NT2/D1 (cell line): ENCODE results near the gene BIK.
A peak's percentile ranks its signal among the peaks of the same experiment; 100 is the strongest.

Experiments used
- DNase-seq: peaks from one replicate; pipeline ENCODE4 v3.0.0-alpha.2; 2011; ENCODE audit warnings: low read depth, low spot score
- H3K27me3 ChIP-seq: 2 replicates; pipeline ENCODE4 v1.6.0; 2011; ENCODE audit warnings: mild to moderate bottlenecking; ENCODE audit not compliant: insufficient read length, insufficient read depth
- H3K36me3 ChIP-seq: 2 replicates; pipeline ENCODE4 v1.6.1; 2011; ENCODE audit warnings: mild to moderate bottlenecking, low read length, mixed read lengths; ENCODE audit not compliant: insufficient read depth, insufficient read length
- H3K4me1 ChIP-seq: 2 replicates; pipeline ENCODE4 v1.5.1; 2011; ENCODE audit not compliant: insufficient read depth, insufficient read length
- H3K4me3 ChIP-seq: 2 replicates; pipeline ENCODE4 v1.5.1; 2011; ENCODE audit warnings: low read depth; ENCODE audit not compliant: insufficient read length
- H3K9ac ChIP-seq: 2 replicates; pipeline ENCODE4 v1.6.0; 2011; ENCODE audit warnings: low read depth; ENCODE audit not compliant: insufficient read length
- H3K9me3 ChIP-seq: 2 replicates; pipeline ENCODE4 v1.5.1; 2011; ENCODE audit warnings: mild to moderate bottlenecking, low read length; ENCODE audit not compliant: insufficient read depth
- SUZ12 ChIP-seq: IDR thresholded peaks from 2 replicates; pipeline ENCODE4 v1.6.1; 2011; ENCODE audit not compliant: insufficient read length, insufficient read depth; ENCODE audit errors: extremely low read depth
- YY1 ChIP-seq: IDR thresholded peaks from 2 replicates; pipeline ENCODE4 v1.6.1; 2011; ENCODE audit not compliant: insufficient read length, insufficient read depth
- ZNF274 ChIP-seq: IDR thresholded peaks from 2 replicates; pipeline ENCODE4 v1.6.1; 2011; ENCODE audit warnings: mild to moderate bottlenecking, low read depth, low read length

Gene BIK

GRCh38 chr22:43110444-43110926, at the start of gene BIK:
Gene BIK, plus strand, starts transcription at chr22:43110750. Its CDS starts 13,273 bp downstream, at chr22:43124023.
- peak; percentile 50 for DNase-seq
- TF ChIP-seq YY1 (no peak), SUZ12 (no peak), ZNF274 (no peak)
- H3K4me3 ChIP-seq = peak within 1 kb of the TSS; percentile 81
- peak within 1 kb of the TSS; percentile 86 for H3K9ac ChIP-seq
- no peaks in the 10 kb centered on the region for H3K9me3 ChIP-seq
- peaks cover 14% of the 10 kb centered on the region for H3K27me3 ChIP-seq
- H3K36me3 ChIP-seq = no peaks in the 10 kb centered on the region
- peaks cover 8% of the 10 kb centered on the region for H3K4me1 ChIP-seq

- no peak for DNase-seq
- Histone ChIP-seq H3K4me1 (no peaks in the 10 kb centered on the region), H3K9ac (no peak overlapping the region), H3K36me3 (peaks cover 7% of the 10 kb centered on the region), H3K9me3 (no peaks in the 10 kb centered on the region), H3K27me3 (no peaks in the 10 kb centered on the region), H3K4me3 (no peak overlapping the region)
- TF ChIP-seq YY1 = no peak
These were observed 44.4 kb upstream of the BIK start for GRCh38 chr22:43066134-43066533.

GRCh38 chr22:43066844-43067385, 43.6 kb upstream of the BIK start:
- Histone ChIP-seq H3K27me3 (no peaks in the 10 kb centered on the region), H3K9ac (no peak overlapping the region), H3K4me1 (no peaks in the 10 kb centered on the region), H3K9me3 (no peaks in the 10 kb centered on the region), H3K4me3 (no peak overlapping the region), H3K36me3 (peaks cover 3% of the 10 kb centered on the region)
- TF ChIP-seq YY1 (no peak), ZNF274 (no peak), SUZ12 (no peak)
- no peak for DNase-seq

GRCh38 chr22:43077121-43077877, 33.3 kb upstream of the BIK start:
- Histone ChIP-seq H3K4me1 (no peaks in the 10 kb centered on the region), H3K9me3 (no peaks in the 10 kb centered on the region), H3K4me3 (no peak overlapping the region), H3K36me3 (no peaks in the 10 kb centered on the region), H3K27me3 (no peaks in the 10 kb centered on the region), H3K9ac (no peak overlapping the region)
- DNase-seq = no peak
- TF ChIP-seq SUZ12 (no peak), YY1 (no peak), ZNF274 (no peak)

- DNase-seq = no peak
- TF ChIP-seq ZNF274 = no peak
- TF ChIP-seq SUZ12 = no peak
- TF ChIP-seq YY1 = no peak
- no peaks in the 10 kb centered on the region for H3K9me3 ChIP-seq
- no peaks in the 10 kb centered on the region for H3K27me3 ChIP-seq
- no peak overlapping the region for H3K4me3 ChIP-seq
- H3K36me3 ChIP-seq = no peaks in the 10 kb centered on the region
- H3K4me1 ChIP-seq = no peaks in the 10 kb centered on the region
- H3K9ac ChIP-seq = no peak overlapping the region
These were observed 32.0 kb upstream of the BIK start for GRCh38 chr22:43078522-43078921.

GRCh38 chr22:43079742-43080141, 30.8 kb upstream of the BIK start:
- H3K4me1 ChIP-seq = no peaks in the 10 kb centered on the region
- H3K4me3 ChIP-seq = no peak overlapping the region
- no peaks in the 10 kb centered on the region for H3K36me3 ChIP-seq
- no peaks in the 10 kb centered on the region for H3K27me3 ChIP-seq
- TF ChIP-seq SUZ12 (no peak), YY1 (no peak), ZNF274 (no peak)
- DNase-seq = no peak
- no peaks in the 10 kb centered on the region for H3K9me3 ChIP-seq
- no peak overlapping the region for H3K9ac ChIP-seq

- no peak for DNase-seq
- H3K27me3 ChIP-seq = no peaks in the 10 kb centered on the region
- no peaks in the 10 kb centered on the region for H3K4me1 ChIP-seq
- no peaks in the 10 kb centered on the region for H3K9me3 ChIP-seq
- no peak overlapping the region for H3K4me3 ChIP-seq
- no peak overlapping the region for H3K9ac ChIP-seq
- no peak for TF ChIP-seq YY1
- no peak for TF ChIP-seq SUZ12
- no peak for TF ChIP-seq ZNF274
- peaks cover under 1% of the 10 kb centered on the region for H3K36me3 ChIP-seq
These were observed 29.9 kb upstream of the BIK start for GRCh38 chr22:43080616-43081015.

GRCh38 chr22:43081968-43082367, 28.6 kb upstream of the BIK start:
- no peaks in the 10 kb centered on the region for H3K27me3 ChIP-seq
- no peaks in the 10 kb centered on the region for H3K4me1 ChIP-seq
- TF ChIP-seq YY1 (no peak), ZNF274 (no peak), SUZ12 (no peak)
- H3K4me3 ChIP-seq = no peak overlapping the region
- H3K9ac ChIP-seq = no peak overlapping the region
- DNase-seq = no peak
- peaks cover 2% of the 10 kb centered on the region for H3K36me3 ChIP-seq
- no peaks in the 10 kb centered on the region for H3K9me3 ChIP-seq
